Gastrocnemius medialis (tissue), 4 donors: ENCODE data around the gene PCDH9.

Experiments
- CTCF ChIP-seq, 5 experiments: fragments of 450-650 bp in 3 of 5; fragments of 200-600 bp in 2 of 5; sonication (generic) in 2 of 5; IDR thresholded peaks in 4 of 5; conservative IDR thresholded peaks in 1 of 5; 1 replicate in 4 of 5; 2 replicates in 1 of 5; pipeline ENCODE4 v1.5.1; 2016 to 2019; ENCODE audit warnings: antibody characterized with exemption in 5 of 5, mild to moderate bottlenecking in 3 of 5, moderate library complexity in 3 of 5
- POLR2A ChIP-seq, 2 donors: fragments of 450-650 bp; IDR thresholded peaks; one replicate each; pipeline ENCODE4 v1.6.1; 2017; ENCODE audit warnings: antibody characterized with exemption in 2 of 2, mild to moderate bottlenecking in 2 of 2, moderate library complexity in 2 of 2

GRCh38 chr13:66665991-66666390 lies 564.1 kb downstream of the PCDH9 start:
- TF ChIP-seq CTCF (IDR thresholded peaks at IDR 0.05 in 4 of 5, conservative IDR thresholded peaks at IDR 0.05 in 1 of 5) (no peak), POLR2A (IDR thresholded peaks at IDR 0.05) (no peak)
